GM23248 (cell line): Measurements from ENCODE around the gene PRDX3.
"Not testable (repeated sequence)": the region's sequence is repeated elsewhere in the genome, so short reads cannot be mapped to it uniquely, and the experiment has no call there.

Experiments
- EZH2 ChIP-seq: fragments of 200-600 bp; sonication (generic); IDR thresholded peaks from 2 replicates; pipeline ENCODE4 v1.6.1; 2018; ENCODE audit warnings: antibody characterized with exemption, mild to moderate bottlenecking; ENCODE audit not compliant: insufficient read depth, poor library complexity, severe bottlenecking
- EZH2phosphoT487 ChIP-seq: fragments of 200-600 bp; sonication (generic); IDR thresholded peaks from 2 replicates; pipeline ENCODE4 v1.6.1; 2018; ENCODE audit warnings: antibody characterized with exemption, moderate library complexity, mild to moderate bottlenecking, low read depth; ENCODE audit not compliant: insufficient read depth

DNA sequence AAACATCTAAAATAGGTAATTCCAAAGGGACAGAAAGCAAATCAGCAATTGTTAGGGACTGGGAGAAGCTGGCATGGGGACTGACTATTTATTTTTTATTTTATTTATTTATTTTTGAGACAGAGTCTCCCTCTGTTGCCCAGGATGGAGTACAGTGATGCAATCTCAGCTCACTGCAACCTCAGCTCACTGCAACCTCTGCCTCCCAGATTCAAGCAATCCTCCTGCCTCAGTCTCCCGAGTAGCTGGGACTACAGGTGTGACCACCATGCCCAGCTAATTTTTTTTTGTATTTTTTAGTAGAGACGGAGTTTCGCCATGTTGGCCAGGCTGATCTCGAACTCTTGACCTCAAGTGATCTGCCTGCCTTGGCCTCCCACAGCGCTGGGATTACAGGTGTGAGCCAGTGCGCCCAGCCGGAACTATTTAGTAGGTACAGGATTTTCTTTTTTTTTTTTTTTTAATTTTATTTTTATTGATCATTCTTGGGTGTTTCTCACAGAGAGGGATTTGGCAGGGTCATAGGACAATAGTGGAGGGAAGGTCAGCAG is 2.3 kb upstream of the PRDX3 start:
- not testable (repeated sequence) for TF ChIP-seq EZH2, EZH2phosphoT487
